SKM-1 treated with dmso at 0.1 percent for 144 hours (cell line): ENCODE results near the gene TSHR.
"Not testable (repeated sequence)": the region's sequence is repeated elsewhere in the genome, so short reads cannot be mapped to it uniquely, and the experiment has no call there.

ENCODE experiments used
- DNase-seq: peaks from one replicate; lab custom pipeline; 2025; ENCODE audit not compliant: unreplicated experiment; lab: John Stamatoyannopoulos, UW

Gene TSHR

GRCh38 chr14:81067156-81067555, 111.7 kb downstream of the TSHR start:
- no peak for DNase-seq

- no peak for DNase-seq
Observed at GRCh38 chr14:81068176-81068782, 112.9 kb downstream of the TSHR start.

- no peak for DNase-seq
Observed at GRCh38 chr14:81070511-81070910, 115.1 kb downstream of the TSHR start.

DNA sequence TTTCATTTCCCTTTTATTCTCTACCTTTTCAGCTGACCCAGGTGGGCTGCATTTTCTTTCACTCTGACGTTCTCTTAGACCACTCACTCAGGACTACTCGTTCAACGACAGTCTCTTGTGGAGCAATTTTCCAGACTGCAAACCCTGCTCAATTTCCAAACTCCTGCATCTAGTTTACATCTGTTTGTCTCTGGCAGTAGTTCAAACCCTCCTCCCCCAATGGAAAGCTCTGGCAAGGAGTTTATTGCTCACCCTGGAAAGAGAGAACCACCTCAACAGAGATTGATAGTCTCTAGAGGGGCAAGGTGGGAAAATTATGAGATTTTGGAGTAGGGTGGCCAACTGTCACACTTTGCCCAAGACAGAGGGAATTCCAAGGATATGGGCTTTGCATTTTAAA, 130.2 kb downstream of the TSHR start:
- DNase-seq, result no peak

DNA sequence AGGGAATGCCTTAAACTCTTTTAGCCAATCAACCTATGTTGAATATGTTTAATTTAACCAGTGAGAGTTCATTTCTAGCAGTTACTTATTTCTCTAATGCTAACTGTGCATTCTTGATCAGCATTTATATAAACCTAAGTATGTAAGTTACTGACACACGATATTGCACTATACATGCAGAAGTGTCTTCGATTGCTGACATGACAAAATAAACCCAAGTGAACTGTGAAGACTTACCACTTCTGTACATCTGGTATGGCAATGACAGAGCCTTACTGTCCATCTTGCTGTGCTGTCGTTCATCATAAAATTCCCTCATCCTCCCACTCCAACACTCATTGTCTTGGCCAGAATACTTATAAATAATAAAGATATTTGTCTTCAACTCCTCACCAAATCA, 131.8 kb downstream of the TSHR start:
- DNase-seq, result no peak

GRCh38 chr14:81091139-81091538, 135.7 kb downstream of the TSHR start:
- no peak for DNase-seq

DNA sequence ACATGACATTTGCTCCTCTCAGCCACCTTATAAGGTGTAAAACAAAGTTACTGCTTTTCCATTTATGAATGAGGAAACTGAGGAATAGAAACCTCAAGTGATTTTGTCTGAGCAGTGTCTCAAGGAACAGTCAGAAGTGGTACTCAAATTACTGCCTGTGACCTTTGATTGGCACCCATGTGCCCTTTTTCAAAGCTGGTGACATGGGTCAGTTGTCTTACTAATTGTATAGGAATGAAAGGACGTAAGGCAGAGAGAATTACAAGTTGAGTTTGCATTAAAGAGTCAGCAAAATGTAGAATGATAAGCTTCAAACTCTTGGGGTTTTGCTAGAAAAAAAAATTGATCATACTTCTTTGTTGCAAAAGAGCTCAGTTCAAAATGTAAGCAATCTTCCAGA, 136.2 kb downstream of the TSHR start:
- DNase-seq, result no peak

GRCh38 chr14:81093651-81094050, 138.2 kb downstream of the TSHR start:
- DNase-seq, result no peak

- DNase-seq, result no peak
Observed at GRCh38 chr14:81095539-81095938, 140.1 kb downstream of the TSHR start.

- DNase-seq, result no peak
Observed at GRCh38 chr14:81096656-81097055, 141.2 kb downstream of the TSHR start.

DNA sequence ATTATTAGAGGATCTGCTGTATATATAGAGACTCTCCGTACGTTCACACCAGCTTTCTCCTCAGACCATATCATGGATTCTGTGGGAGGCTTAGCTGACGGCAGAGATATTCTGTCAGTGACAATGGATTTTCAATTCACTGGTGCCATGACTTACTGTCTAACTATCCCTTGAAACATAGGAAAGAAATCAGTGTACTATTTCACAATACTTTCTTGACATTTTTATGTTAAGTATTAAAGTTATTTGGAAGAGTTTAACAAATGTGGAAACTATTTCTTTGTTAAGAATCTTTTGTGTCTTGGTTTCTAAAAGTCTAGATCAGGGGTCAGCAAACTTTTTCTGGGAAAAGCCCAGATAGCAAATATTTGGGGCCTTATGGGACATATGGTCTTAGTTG, 146.8 kb downstream of the TSHR start:
- no peak for DNase-seq

- no peak for DNase-seq
Observed at GRCh38 chr14:81103443-81103842, 148.0 kb downstream of the TSHR start.

DNA sequence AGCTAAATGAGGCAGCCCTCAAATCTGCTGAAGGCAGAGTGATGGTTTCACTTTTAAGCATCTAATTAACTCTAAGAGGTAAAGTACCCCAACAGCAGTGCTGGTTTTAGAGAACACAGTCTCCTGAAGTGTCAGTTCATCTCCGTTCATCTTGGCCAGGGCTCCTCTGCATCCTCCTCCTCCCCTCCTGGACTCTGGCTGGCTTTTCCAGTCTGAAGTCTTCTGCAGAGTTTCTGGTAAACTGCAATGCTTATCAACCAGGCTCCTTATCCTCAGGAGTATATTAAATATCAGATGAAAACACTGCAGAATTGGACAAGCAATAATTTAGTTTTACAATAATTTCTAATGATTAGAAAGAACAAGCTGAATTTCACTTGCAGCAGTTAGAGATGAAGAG, 150.0 kb downstream of the TSHR start:
- DNase-seq, result no peak

GRCh38 chr14:81105961-81106360, 150.5 kb downstream of the TSHR start:
- no peak for DNase-seq

DNA sequence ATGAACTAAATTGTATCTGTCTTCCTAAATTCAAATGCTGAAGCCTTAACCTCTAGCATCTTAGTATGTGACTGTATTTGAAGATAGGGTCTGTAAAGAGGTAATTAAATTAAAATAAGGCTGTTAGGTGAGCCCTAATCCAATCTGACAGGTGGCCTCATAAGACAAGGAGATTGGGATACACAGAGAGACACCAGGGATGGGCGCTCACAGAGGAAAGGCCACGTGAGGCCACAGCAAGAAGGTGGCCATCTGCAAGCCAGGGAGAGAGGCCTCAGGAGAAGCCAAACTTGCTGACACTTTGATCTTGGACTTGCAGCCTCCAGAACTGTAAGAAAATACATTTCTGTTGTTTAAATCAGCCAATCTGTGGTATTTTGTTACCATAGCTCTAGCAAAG, 154.8 kb downstream of the TSHR start:
- DNase-seq, result no peak

GRCh38 chr14:81113176-81113575, 157.8 kb downstream of the TSHR start:
- DNase-seq, result no peak

- not testable (repeated sequence) for DNase-seq
Observed at GRCh38 chr14:81113945-81114820, 158.8 kb downstream of the TSHR start.

DNA sequence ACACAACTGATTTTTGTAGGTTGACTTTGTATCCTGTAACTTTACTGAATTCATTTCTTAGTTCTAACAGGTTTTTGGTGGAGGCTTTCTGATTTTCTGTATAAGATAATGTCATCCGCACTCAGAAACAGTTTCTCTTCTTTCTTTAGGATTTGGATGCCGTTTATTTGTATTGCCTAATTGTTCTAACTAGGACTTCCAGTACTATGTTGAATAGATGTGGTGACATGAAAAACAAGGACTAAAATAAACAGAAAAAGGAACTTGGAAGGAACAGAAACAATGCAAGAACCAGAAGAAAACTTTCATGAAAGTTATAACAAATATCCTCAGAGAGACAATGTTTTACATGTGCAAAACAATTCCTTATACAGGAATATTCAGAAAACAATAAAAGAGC, 165.1 kb downstream of the TSHR start:
- no peak for DNase-seq

- DNase-seq, result no peak
Observed at GRCh38 chr14:81122326-81122725, 166.9 kb downstream of the TSHR start.

DNA sequence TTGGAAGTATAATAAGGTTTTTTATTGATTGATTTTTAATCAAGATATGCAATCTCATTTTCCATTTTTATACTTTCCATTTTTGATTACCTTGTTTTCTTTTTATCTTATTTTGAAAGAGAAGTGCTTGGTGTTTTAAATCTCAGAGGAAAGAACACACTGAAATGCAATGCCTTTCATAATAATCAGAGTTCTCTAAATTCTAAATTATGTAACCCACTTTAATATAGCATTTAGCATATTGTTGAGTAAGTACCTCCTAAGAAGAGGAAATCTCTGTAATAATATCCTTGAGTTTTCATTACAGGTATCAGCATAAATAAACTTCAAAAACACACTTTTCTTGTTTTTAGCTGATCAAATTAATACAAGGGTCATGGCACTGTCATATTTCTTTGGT, 168.4 kb downstream of the TSHR start:
- DNase-seq, result no peak

DNA sequence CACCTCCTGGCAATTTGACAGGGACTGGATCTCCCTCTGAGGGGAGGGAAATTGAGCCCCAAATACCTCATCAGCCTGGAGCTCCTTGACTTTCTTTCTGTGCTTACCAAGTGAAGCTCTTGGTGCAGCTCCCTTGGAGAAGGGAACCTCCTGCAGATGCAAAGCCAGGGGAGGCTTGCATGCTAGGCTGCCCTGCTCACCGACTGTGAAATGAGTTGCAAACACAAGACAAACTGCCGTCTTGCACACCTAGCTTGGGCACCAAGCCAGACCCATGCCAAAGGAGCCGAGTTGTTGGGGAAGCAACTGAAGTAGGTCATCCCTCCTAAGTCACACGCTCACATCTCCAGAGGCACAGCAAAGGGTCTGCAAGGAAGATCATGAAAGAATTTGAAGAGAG, 170.1 kb downstream of the TSHR start:
- DNase-seq, result no peak

- peak; percentile 1 for DNase-seq
Observed at GRCh38 chr14:81127785-81128184, 172.4 kb downstream of the TSHR start.

GRCh38 chr14:81129242-81129641, 173.8 kb downstream of the TSHR start:
- no peak for DNase-seq
